ENCODE data around the gene IRF6.

GRCh38 chr1:209805341-209805781 lies 581 bp downstream of the IRF6 start:
- no peak for TF ChIP-seq ZNF274 (IDR thresholded peaks at IDR 0.05; ENCODE audit: low read depth, low read length)
- TF ChIP-seq SUZ12 (IDR thresholded peaks at IDR 0.05; ENCODE audit: extremely low read depth, insufficient read depth, insufficient read length): no peak
